ENCODE measurements around the gene RPLP2. TPM values are rescaled to one million over a fixed set of nuclear protein-coding genes. Genes with fewer than 3 reads are reported as not detected.

The RPLP2 gene
- total RNA-seq, 1 experiment from 2014 or later, result 794 TPM

DNA sequence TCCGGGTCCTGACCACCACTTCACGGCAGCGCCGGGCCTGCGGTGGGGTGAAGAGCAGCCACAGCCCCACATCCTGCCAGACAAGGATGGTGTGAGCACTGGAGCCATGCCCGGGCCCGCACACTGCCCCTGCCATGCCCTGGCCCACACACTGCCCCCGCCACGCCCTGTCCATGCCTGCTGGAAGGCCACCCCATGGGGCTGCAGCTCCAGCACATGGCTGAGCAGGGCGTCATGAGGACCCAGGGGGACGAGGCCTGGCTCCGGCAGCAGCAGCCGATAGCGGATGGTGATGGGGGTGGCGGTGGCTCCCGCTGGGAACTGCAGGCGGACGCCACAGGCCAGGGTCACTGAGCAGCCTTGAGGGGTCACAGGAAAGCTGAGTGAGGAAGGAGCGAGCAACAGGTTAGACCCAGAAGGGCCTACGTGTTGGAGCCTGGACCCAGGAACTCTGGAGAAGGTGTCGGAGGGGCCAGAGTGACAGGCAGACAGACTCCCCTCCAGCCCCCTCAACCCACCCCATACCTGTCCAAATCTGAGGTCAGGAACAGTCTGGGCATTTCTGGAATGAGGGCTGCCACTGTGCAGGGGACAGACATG, 7.6 kb upstream of the RPLP2 start:
- no peak for DNase-seq
- H3K27me3 ChIP-seq (ENCODE audit: control insufficient read depth, insufficient read depth, low read length), result no peaks in the 10 kb centered on the region
- peaks cover 9% of the 10 kb centered on the region for H3K36me3 ChIP-seq (replicated peaks; ENCODE audit: control insufficient read depth, insufficient read depth, low read length)
- no peak overlapping the region for H3K4me3 ChIP-seq (ENCODE audit: insufficient read depth, low read depth, low read length)

DNA sequence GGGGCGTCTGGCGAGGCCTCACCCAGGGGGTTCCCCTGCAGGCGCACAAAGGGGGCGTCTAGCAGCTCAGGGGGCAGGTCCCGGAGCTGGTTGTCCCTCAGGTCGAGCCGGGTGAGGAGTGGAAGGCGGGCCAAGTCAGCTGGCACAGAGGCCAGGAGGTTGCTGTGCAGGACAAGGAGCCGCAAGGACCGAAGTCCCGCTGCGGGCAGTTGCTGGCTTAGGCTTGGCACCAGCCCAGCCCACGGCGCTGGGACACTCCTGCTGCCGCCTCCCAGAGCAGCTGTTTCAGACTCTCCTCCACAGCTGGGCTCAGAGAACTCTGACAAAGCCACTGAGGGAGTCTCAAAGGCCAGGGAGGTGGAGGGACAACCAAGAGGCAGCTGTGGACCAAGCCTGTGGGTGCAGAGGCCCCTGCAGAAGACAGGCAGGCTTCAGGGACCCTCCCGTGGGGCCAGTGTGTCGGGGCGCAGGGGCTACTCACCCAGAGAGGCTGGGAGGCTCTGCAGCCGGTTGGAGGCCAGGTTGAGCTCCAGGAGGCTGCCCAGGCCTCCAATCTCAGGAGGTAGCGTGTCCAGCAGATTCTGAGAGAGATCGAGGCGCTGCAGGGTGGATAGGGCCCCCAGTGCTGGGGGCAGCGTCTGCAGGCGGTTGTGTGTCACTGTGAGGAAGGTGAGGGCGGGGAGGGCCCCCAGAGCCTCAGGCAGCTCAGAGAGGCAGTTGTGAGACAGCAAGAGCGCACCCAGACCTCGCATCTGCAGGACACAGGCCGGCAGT, 6.9 kb upstream of the RPLP2 start:
- DNase-seq, result no peak
- Histone ChIP-seq H3K27me3 (ENCODE audit: control insufficient read depth, insufficient read depth, low read length) (no peaks in the 10 kb centered on the region), H3K4me3 (ENCODE audit: insufficient read depth, low read depth, low read length) (no peak overlapping the region), H3K36me3 (replicated peaks; ENCODE audit: control insufficient read depth, insufficient read depth, low read length) (peaks cover 9% of the 10 kb centered on the region)

DNA sequence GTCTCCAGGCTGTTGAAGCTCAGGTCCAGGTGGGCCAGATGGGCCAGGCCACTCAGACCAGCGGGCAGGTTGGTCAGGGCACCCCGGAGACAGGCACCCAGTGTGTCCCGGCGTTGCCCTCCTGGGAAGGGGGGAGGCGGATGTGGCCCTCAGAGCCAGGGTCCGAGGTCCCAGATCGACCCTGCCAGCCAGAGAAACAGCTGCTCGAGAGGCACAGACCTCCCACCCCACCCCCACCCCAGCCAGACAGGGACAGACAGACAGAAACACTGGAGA, 6.4 kb upstream of the RPLP2 start:
- H3K27me3 ChIP-seq (ENCODE audit: control insufficient read depth, insufficient read depth, low read length), result no peaks in the 10 kb centered on the region
- H3K4me3 ChIP-seq (ENCODE audit: insufficient read depth, low read depth, low read length), result no peak overlapping the region
- H3K36me3 ChIP-seq (replicated peaks; ENCODE audit: control insufficient read depth, insufficient read depth, low read length), result peaks cover 9% of the 10 kb centered on the region
- no peak for DNase-seq

DNA sequence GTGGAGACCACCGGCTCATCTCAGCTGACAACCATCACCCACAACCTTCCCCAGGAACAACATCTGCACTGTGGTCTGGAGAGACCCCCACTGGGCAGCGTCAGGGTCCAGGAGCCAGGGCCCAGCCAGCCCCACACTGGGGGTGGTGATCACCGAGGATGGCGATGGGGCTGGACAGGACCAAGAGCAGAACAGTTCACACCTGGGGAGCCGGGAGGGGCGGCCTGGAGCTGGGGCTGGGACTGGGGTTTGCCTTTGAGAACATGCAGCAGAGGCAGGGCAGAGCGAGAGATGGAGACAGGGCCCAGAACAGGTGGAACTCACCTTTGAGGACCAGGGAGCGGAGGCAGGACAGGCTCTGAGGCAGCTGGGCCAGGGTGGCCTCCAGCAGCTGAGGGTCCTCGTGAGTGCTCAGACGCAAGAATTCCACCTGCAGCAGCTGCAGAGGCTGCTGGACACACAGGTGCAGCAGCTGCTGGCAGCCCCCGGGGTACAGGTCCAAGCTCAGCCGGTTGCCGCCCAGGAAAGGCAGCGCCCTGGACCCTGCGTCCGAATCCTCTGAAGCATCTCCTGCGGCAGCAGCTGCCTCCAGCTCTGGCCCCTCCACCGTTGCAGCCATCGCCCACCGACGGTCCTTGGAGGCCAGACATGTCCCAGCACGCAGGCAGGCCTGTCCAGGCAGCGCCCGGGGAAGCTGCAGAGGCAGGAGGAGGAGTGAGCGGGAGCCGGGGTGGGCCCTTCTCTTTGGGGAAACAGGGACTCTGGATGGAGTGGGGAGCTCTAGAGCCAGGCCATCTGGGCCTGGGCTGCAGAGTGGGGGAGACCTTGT, 5.8 kb upstream of the RPLP2 start:
- Histone ChIP-seq H3K4me3 (ENCODE audit: insufficient read depth, low read depth, low read length) (peak overlapping the region; percentile 59), H3K36me3 (replicated peaks; ENCODE audit: control insufficient read depth, insufficient read depth, low read length) (peaks cover 9% of the 10 kb centered on the region), H3K27me3 (ENCODE audit: control insufficient read depth, insufficient read depth, low read length) (no peaks in the 10 kb centered on the region)
- DNase-seq, result peak; percentile 82

DNA sequence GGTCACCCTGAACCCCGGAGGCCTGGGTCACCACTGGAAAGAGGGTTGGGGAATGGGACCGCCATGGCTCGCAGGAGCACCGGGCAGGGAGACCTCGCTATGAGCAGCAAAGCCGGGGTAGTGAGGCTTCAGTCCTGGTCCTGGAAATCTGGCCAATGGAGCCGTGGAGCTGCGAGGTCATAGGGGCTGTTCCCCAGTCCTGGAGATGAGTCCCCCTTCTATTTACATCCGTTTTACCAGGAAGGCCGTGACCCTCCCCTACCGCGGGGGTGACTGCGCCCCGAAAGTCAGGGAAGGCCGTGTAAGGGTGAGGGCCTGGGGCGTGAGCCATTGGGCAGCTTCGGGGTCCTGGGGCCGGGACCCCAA, 5.2 kb upstream of the RPLP2 start:
- H3K4me3 ChIP-seq (ENCODE audit: insufficient read depth, low read depth, low read length), result peak overlapping the region; percentile 59

DNA sequence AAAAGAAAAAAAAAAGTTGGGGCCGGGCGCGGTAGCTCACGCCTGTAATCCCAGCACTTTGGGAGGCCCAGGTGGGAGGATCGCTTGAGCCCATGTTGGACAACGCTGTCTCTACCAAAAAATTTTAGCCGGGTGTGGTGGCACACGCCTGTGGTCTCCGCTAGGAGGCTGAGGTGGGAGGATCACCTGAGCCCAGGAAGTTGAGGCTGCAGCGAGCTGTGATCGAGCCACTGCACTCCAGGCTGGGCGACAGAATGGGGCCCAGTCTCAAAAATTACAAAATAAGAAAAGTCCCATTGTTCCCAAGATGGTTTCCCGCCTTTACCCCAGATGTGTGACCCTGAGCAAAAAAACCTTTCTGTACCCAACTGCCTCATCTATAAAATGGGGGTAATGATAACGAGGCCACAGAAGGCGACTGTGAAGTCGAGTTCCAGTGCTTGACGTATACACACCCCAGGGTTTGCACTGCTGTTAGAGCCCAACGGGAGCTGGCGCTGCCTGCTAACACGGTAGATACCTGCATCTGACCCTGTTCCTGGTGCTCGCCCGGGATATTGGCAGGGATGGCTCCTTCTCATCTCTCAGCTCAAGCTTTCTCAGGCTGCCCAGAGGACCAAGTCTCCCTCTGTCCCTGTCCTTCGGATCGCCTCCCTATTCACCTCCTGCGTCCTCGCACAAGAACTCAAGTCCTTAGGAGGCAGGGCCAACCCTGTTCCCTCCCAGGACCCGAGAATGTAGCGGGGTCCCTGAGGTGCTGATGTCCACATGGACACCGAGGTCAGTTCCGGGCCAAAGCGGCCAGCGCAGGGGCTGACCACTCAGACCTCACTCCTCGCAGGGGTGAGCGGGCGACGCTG, 1.1 kb upstream of the RPLP2 start:
- Histone ChIP-seq H3K4me3 (ENCODE audit: insufficient read depth, low read depth, low read length) (peak overlapping the region; percentile 98), H3K36me3 (replicated peaks; ENCODE audit: control insufficient read depth, insufficient read depth, low read length) (peaks cover 26% of the 10 kb centered on the region), H3K27me3 (ENCODE audit: control insufficient read depth, insufficient read depth, low read length) (no peaks in the 10 kb centered on the region)
- DNase-seq, result no peak

More for the DNA sequence above, 5.2 kb upstream of the RPLP2 start:
- Histone ChIP-seq H3K27me3 (ENCODE audit: control insufficient read depth, insufficient read depth, low read length) (no peaks in the 10 kb centered on the region), H3K36me3 (replicated peaks; ENCODE audit: control insufficient read depth, insufficient read depth, low read length) (peaks cover 9% of the 10 kb centered on the region)
- DNase-seq, result peak; percentile 81

DNA sequence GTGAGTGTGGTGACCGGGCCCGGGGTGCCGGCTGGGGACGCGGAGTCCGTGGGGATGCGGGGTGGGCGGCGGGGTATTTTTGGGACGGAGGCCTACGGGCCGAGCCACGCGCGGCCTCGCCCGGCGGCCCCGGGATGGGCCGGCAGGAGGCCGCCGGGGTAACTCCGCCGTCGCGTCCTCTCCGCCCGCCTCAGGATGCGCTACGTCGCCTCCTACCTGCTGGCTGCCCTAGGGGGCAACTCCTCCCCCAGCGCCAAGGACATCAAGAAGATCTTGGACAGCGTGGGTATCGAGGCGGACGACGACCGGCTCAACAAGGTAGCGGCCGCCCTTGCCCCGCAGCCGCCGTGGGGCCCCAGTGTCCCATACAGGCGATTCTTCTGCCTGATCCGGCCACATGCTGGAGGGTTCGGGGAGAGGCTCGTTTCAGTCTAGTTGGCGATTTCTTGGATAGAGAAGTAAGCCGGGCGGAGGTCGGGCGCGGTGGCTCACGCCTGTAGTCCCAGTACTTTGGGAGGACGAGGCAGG, 337 bp downstream of the RPLP2 start:
- Histone ChIP-seq H3K36me3 (replicated peaks; ENCODE audit: control insufficient read depth, insufficient read depth, low read length) (peaks cover 26% of the 10 kb centered on the region), H3K27me3 (ENCODE audit: control insufficient read depth, insufficient read depth, low read length) (no peaks in the 10 kb centered on the region), H3K4me3 (ENCODE audit: insufficient read depth, low read depth, low read length) (peak overlapping the region; percentile 98)
- DNase-seq, result no peak

DNA sequence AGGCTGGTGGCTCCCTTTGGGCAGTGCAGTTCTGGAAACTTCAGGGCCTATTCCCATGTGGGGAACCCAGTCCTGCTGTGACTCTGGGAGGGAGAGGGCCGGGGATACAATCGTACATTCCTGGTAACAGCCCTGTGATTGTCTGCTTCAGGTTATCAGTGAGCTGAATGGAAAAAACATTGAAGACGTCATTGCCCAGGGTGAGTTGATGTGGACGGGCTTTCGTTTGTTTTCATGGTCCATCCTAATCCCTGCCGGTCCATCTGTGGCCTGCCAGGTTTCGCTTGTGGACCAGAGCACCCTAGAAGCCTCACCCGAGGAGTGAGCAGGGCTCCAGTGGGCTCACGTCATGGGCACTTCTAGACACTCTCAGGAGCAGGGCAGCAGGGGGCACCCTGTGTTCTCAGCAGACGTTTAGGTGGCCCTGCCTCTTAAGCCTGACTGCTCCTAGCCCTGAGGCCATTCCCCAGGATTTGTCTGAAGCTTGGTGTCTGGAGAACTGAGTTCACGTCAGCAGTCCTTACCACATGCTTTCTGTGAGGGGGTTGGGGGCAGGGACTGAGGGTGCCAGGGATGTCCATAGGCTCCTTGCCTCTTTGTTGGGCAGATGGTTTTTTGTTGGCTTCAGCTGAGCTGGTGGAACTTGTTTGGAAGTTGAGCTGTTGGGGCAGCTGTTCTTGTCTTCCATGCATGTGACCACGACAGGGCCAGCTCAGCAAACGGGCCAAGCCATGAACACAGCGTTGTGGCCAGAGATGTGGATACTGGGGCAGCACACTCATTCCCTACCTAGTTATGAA, 1.9 kb downstream of the RPLP2 start:
- no peak overlapping the region for H3K4me3 ChIP-seq (ENCODE audit: insufficient read depth, low read depth, low read length)
- DNase-seq, result no peak
- H3K27me3 ChIP-seq (ENCODE audit: control insufficient read depth, insufficient read depth, low read length), result no peaks in the 10 kb centered on the region
- H3K36me3 ChIP-seq (replicated peaks; ENCODE audit: control insufficient read depth, insufficient read depth, low read length), result peaks cover 26% of the 10 kb centered on the region

DNA sequence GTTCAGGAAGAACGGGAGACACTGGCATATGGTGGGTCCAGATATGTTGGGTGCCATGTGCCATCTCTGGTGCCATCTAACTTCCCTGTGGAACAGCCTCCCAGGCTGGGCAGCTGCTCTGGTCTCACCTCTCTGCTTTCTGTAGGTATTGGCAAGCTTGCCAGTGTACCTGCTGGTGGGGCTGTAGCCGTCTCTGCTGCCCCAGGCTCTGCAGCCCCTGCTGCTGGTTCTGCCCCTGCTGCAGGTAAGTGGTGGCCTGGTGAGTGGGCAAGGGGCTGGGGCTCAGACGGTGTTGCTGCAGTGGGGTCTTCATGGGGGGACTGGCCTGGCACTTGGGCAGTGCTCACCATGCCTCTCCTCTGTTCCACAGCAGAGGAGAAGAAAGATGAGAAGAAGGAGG, 2.6 kb downstream of the RPLP2 start:
- DNase-seq, result no peak
- no peak overlapping the region for H3K4me3 ChIP-seq (ENCODE audit: insufficient read depth, low read depth, low read length)
- H3K27me3 ChIP-seq (ENCODE audit: control insufficient read depth, insufficient read depth, low read length), result no peaks in the 10 kb centered on the region
- peaks cover 26% of the 10 kb centered on the region for H3K36me3 ChIP-seq (replicated peaks; ENCODE audit: control insufficient read depth, insufficient read depth, low read length)

DNA sequence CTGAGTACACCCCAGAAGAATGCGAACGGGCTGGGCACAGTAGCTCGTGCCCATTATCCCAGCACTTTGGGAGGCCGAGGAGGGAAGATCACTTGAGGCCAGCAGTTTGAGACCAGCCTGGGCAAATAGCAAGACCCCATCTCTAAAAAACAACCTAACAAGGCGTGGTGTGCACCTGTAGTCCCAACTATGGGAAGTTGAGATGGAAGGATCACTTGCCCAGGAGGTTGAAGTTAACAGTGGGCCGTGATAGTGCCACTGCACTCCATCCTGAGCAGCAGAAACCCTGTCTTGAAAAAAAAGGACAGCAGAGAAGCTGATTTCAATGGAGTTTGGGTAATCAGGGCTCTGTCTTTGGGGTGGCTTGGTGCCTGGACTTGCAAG, 3.3 kb downstream of the RPLP2 start:
- H3K27me3 ChIP-seq (ENCODE audit: control insufficient read depth, insufficient read depth, low read length), result no peaks in the 10 kb centered on the region
- peaks cover 26% of the 10 kb centered on the region for H3K36me3 ChIP-seq (replicated peaks; ENCODE audit: control insufficient read depth, insufficient read depth, low read length)
- no peak for DNase-seq
- H3K4me3 ChIP-seq (ENCODE audit: insufficient read depth, low read depth, low read length), result no peak overlapping the region

DNA sequence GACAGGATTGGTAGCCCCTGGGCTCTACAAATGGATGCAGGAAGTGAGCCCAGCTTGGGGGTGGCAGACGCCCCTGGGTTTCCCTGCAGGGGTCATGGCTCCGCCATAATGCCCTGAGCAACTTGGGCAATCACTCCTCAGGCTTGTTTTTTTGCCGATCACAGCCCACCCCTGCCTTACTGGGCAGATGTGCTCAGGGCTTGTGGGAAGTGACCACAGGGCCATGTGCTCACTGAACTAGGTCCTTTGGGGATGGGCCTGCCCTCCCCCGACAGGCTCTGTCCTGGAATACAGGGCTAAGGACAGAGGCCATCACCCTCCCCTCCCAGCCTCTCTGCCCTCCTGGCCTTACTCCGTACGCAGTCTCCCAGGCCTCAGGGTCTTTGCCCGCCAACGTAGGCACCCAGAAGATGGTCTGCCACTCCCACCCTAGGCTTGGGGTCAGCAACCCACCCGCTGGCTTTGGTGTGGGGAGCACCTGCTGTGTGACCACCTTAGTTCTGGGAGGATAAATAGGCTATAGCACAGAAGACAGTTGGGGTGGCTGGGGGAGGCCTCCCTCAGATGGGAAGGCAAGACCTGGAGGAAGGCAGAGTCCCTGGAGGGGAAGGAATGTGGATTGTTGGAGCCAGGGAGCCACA, 3.8 kb downstream of the RPLP2 start:
- H3K36me3 ChIP-seq (replicated peaks; ENCODE audit: control insufficient read depth, insufficient read depth, low read length), result peaks cover 26% of the 10 kb centered on the region
- no peaks in the 10 kb centered on the region for H3K27me3 ChIP-seq (ENCODE audit: control insufficient read depth, insufficient read depth, low read length)
- no peak for DNase-seq
- no peak overlapping the region for H3K4me3 ChIP-seq (ENCODE audit: insufficient read depth, low read depth, low read length)

DNA sequence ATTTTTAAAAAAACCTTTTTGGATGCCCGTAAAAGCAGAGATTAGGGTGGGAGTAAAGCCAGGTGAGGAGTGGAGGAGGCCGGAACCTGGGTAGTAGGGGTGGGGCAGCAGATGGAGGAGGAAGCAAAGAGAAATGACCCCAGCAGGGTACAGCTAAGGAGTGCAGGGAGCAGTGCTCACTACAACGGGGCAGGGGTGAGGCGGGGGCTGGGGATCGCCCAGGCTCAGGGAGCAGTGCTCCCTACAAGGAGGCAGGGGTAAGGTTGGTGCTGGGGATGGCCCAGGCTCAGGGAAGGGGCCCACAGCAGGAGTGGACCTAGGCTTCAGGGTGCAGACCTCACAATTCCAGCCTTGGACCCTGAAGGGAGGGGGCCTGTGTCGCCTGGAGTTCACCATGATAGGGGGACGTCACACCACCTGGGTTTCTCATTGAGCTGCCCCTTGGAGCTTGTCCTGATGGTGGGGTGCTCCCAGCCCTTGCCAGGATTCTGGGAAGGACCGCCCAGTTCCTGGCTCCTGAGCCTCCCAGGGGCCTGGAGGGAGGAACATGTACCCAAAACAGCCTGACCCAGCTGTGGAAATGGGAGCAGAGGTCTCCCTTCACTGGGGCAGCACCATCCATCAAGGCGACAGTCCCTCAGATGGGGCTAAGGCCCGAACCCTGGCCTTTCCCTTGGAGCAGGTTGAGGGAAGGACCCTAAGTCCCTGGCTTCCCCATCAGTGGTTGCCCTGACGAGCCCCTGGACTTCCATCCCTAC, 6.1 kb downstream of the RPLP2 start:
- DNase-seq, result no peak
- Histone ChIP-seq H3K27me3 (ENCODE audit: control insufficient read depth, insufficient read depth, low read length) (no peaks in the 10 kb centered on the region), H3K4me3 (ENCODE audit: insufficient read depth, low read depth, low read length) (no peak overlapping the region), H3K36me3 (replicated peaks; ENCODE audit: control insufficient read depth, insufficient read depth, low read length) (peaks cover 26% of the 10 kb centered on the region)

DNA sequence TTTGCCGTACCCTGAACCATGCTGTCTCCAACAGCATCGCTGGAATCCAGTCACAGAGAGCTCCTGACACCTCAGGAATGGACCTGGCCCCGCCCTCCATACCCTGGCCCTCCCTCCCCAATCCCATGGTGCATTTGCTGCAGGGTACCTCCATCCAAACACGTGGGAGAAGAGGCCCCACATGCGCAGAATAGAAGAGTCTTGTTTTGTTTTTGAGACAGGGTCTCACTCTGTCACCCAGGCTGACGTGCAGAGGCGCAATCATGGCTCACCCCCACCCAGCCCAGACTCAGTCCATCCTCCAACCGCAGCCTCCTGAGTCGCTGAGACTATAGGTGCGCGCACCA, 6.6 kb downstream of the RPLP2 start:
- Histone ChIP-seq H3K4me3 (ENCODE audit: insufficient read depth, low read depth, low read length) (no peak overlapping the region), H3K27me3 (ENCODE audit: control insufficient read depth, insufficient read depth, low read length) (no peaks in the 10 kb centered on the region), H3K36me3 (replicated peaks; ENCODE audit: control insufficient read depth, insufficient read depth, low read length) (peaks cover 21% of the 10 kb centered on the region)
- DNase-seq, result no peak
